Measurements from ENCODE around the gene ST6GALNAC1. TPM values are rescaled to one million over a fixed set of nuclear protein-coding genes. Genes with fewer than 3 reads are reported as not detected.

ST6GALNAC1 gene
- total and polyA plus RNA-seq, 10 of the 15 experiments (the other 5 are each of a cell fraction or from before 2014, with no cell fraction given), result 0.08 TPM; not detected in 9

- no peak for TF ChIP-seq ZBTB40 (IDR thresholded peaks at IDR 0.05; ENCODE audit: borderline replicate concordance)
- peak; percentile 62; the same call in 1 of the 2 replicates for TF ChIP-seq MTA2 (IDR thresholded peaks at IDR 0.05; ENCODE audit: low read depth)
- TF ChIP-seq SKIL (IDR thresholded peaks at IDR 0.05; ENCODE audit: low read depth, poor library complexity, severe bottlenecking), result peak; percentile 75
- peak; percentile 58; the same call in 1 of the 2 replicates for TF ChIP-seq RELB (IDR thresholded peaks at IDR 0.05; ENCODE audit: low read depth)
- TF ChIP-seq IRF3 (IDR thresholded peaks at IDR 0.05), result no peak
- TF ChIP-seq ATF3 (IDR thresholded peaks at IDR 0.05; ENCODE audit: borderline replicate concordance, extremely low read depth, low read depth, low read length), result no peak
- TF ChIP-seq SRF (IDR thresholded peaks at IDR 0.05; ENCODE audit: low read depth in 2 of 2, low read length in 2 of 2), result no peak
- peak; percentile 78 to 83 for TF ChIP-seq IKZF2 (IDR thresholded peaks at IDR 0.05)
- no peak for TF ChIP-seq USF1 (IDR thresholded peaks at IDR 0.05; ENCODE audit: borderline replicate concordance, extremely low read length, insufficient read depth, low read depth, low read length)
- no peak for TF ChIP-seq CHD4 (IDR thresholded peaks at IDR 0.05)
- TF ChIP-seq PAX5 (IDR thresholded peaks at IDR 0.05; ENCODE audit: borderline replicate concordance, low read depth, low read length), result peak; percentile 13; the same call in 1 of the 2 replicates
- TF ChIP-seq SPI1 (IDR thresholded peaks at IDR 0.05; ENCODE audit: borderline replicate concordance, insufficient read depth, low read depth, low read length), result 0 out of 2 replicates have a peak, but pooled peaks have one; percentile 7
- TF ChIP-seq BCLAF1 (IDR thresholded peaks at IDR 0.05), result no peak
These were observed 46.2 kb downstream of the ST6GALNAC1 start (continued) for GRCh38 chr17:76597156-76598003.
